Heart right ventricle (tissue), 16 donors: Measurements from ENCODE around the gene SKA1. TPM values are rescaled to one million over a fixed set of nuclear protein-coding genes. Genes with fewer than 3 reads are reported as not detected.
"Not testable (repeated sequence)": the region's sequence is repeated elsewhere in the genome, so short reads cannot be mapped to it uniquely, and the experiment has no call there.

ENCODE experiments used
- ATAC-seq, 8 donors: fragments of 200-7000 bp; cut with Tn5 transposase; one replicate each; pipeline ENCODE4 v1.9.1; 2020; ENCODE audit warnings: mild to moderate bottlenecking in 8 of 8, moderate library complexity in 8 of 8, moderate number of reproducible peaks in 1 of 8
- DNase-seq, 2 donors: peaks; one replicate each; pipeline ENCODE4 v3.0.0-alpha.2; 2020
- H3K27ac ChIP-seq, 10 donors: fragments of 200-600 bp; sonication (generic) in 2 of 10; one replicate each; pipeline versions ENCODE4 v1.5.0 to v1.8.0; 2020 to 2022; ENCODE audit warnings: mild to moderate bottlenecking in 3 of 10
- H3K27me3 ChIP-seq, 7 donors: fragments of 200-600 bp; one replicate each; pipeline ENCODE4 v1.8.0; 2021 to 2022; ENCODE audit warnings: mild to moderate bottlenecking in 2 of 7
- H3K36me3 ChIP-seq, 9 donors: fragments of 200-600 bp; sonication (generic) in 1 of 9; one replicate each; pipeline versions ENCODE4 v1.5.0 to v1.8.0; 2020 to 2022; ENCODE audit warnings: mild to moderate bottlenecking in 2 of 9
- H3K4me1 ChIP-seq, 9 donors: fragments of 200-600 bp; sonication (generic) in 1 of 9; one replicate each; pipeline versions ENCODE4 v1.5.0 to v1.8.0; 2020 to 2022; ENCODE audit warnings: mild to moderate bottlenecking in 4 of 9
- H3K4me3 ChIP-seq, 10 donors: fragments of 200-600 bp; sonication (generic) in 2 of 10; one replicate each; pipeline versions ENCODE4 v1.5.0 to v1.8.0; 2020 to 2022; ENCODE audit warnings: mild to moderate bottlenecking in 7 of 10, moderate library complexity in 2 of 10
- H3K9me3 ChIP-seq, 11 donors: fragments of 200-600 bp in 10 of 11; sonication (generic) in 2 of 11; one replicate each; pipeline versions ENCODE4 v1.5.0 to v1.8.0; 2013 to 2022; ENCODE audit warnings: mild to moderate bottlenecking in 2 of 11, control low read depth in 1 of 11, moderate library complexity in 1 of 11
- WGBS, 2 donors: extraction: QIAGEN DNeasy Blood & Tissue Kit; methylation state at CpG; one replicate each; pipeline ENCODE4 v1.1.7; 2013; ENCODE audit warnings: inconsistent platforms in 1 of 2; 5-methylcytosine and 5-hydroxymethylcytosine counted together
- intact Hi-C, 10 donors: fragments of 100-400 bp; cut with DNase I; formaldehyde crosslinking; loops; one replicate each; pipeline versions ENCODE4 v1.11.1 to v1.14.2; 2022
- polyA plus RNA-seq, 2 donors: library from polyadenylated mRNA; stranded (reverse); fragments of 200-250 nt; gene quantifications; one replicate each; pipeline ENCODE4 v1.2.3, GENCODE V29; 2013
- total RNA-seq, 10 donors: library from RNA; stranded (reverse); fragmentation: NEBNext Ultra II Directional in 3 of 10; extraction: Animal tissue kit (Norgen Biotek cat#: 25700) in 3 of 10; gene quantifications; one replicate each; pipeline versions ENCODE4 v1.2.1 to v1.2.4, GENCODE V29; 2021 to 2023
- TF ChIP-seq, protein P1 (sequence below), 9 donors: fragments of 200-600 bp; sonication (generic) in 2 of 9; IDR thresholded peaks; one replicate each; pipeline versions ENCODE4 v1.5.0 to v1.8.0; 2021 to 2022; ENCODE audit warnings: antibody characterized with exemption in 9 of 9, mild to moderate bottlenecking in 5 of 9, moderate library complexity in 1 of 9
- donor health status: Arrhythmogenic right ventricular cardiomyopathy.
- donor health status: ischemic (EF 13 %, LVEDD 7.1; RV severe dilation, severe dysfunction).
- donor health status: healthy with polysubstance abuse.
- donor health status: DM: no; HTN: yes; CAD: no.
- donor health status: DM: no; HTN: no; CAD: no.
- donor health status: ischemic (EF 25% LVEDD 6.9; RV normal size, moderate dysfunction).
- donor health status: ischemic (EF 25% LVEDD 5.7; RV mildly dilated, moderate dysfunction).
- donor health status: healthy.
- donor health status: DM: yes; HTN: yes; CAD: no.
- donor health status: Ischemic cardiomyopathy.
- donor health status: ischemic (EF 35%, LVEDD 5.7; RV mildly dilated, moderate dysfunction).
- donor health status: nonischemic (EF 11% LVEDD 7.7; RV severe dilation, severe dysfunction).
- donor health status: DM: yes; HTN: yes; CAD: no.
- donor health status: PGD.
- donor health status: ischemic (EF 29% LVEDD 5.4; RV normal size, mild dysfunction).
- donor health status: nonischemic (EF 23%, LVEDD 6.1; RV moderate dilation, normal function).

The SKA1 gene
- total and polyA plus RNA-seq, 12 donors: 0.12 to 1.9 (median 0.29) TPM

- no peaks in the 10 kb centered on the region for H3K9me3 ChIP-seq
- DNase-seq (no peak), ATAC-seq (peak in 2 of 8 donors; percentile 37 to 43)
- intact Hi-C loops: no loop called here
- peaks cover 0 to 5% (median 0%) of the 10 kb centered on the region in 9 donors for H3K4me1 ChIP-seq
- TF ChIP-seq, protein P1, sequence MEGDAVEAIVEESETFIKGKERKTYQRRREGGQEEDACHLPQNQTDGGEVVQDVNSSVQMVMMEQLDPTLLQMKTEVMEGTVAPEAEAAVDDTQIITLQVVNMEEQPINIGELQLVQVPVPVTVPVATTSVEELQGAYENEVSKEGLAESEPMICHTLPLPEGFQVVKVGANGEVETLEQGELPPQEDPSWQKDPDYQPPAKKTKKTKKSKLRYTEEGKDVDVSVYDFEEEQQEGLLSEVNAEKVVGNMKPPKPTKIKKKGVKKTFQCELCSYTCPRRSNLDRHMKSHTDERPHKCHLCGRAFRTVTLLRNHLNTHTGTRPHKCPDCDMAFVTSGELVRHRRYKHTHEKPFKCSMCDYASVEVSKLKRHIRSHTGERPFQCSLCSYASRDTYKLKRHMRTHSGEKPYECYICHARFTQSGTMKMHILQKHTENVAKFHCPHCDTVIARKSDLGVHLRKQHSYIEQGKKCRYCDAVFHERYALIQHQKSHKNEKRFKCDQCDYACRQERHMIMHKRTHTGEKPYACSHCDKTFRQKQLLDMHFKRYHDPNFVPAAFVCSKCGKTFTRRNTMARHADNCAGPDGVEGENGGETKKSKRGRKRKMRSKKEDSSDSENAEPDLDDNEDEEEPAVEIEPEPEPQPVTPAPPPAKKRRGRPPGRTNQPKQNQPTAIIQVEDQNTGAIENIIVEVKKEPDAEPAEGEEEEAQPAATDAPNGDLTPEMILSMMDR (IDR thresholded peaks at IDR 0.05): no peak
- peaks cover 0 to 27% (median 0%) of the 10 kb centered on the region in 7 donors for H3K27me3 ChIP-seq
- H3K4me3 ChIP-seq: no peak overlapping the region
- WGBS, 2 donors: 59 to 61% methylated on average over 4 of the region's 4 CpGs
- no peak overlapping the region for H3K27ac ChIP-seq
- H3K36me3 ChIP-seq: no peaks in the 10 kb centered on the region
Observed at GRCh38 chr18:50410008-50410407, 35.2 kb downstream of the SKA1 start.

GRCh38 chr18:50410894-50411293 lies 36.0 kb downstream of the SKA1 start:
- peak in 5 of 8 donors; percentile 65 to 93 (median 86) for ATAC-seq
- H3K27me3 ChIP-seq: peaks cover 0 to 18% (median 0%) of the 10 kb centered on the region in 7 donors
- WGBS, 2 donors: 21 to 26% methylated on average over 1 of the region's 1 CpG

DNA sequence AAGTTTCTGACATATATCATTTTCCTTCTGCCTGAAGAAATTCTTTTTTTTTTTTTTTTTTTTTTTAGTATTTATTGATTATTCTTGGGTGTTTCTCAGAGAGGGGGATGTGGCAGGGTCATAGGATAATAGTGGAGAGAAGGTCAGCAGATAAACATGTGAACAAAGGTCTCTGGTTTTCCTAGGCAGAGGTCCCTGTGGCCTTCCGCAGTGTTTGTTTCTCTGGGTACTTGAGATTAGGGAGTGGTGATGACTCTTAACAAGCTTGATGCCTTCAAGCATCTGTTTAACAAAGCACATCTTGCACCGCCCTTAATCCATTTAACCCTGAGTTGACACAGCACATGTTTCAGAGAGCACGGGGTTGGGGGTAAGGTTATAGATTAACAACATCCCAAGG lies 42.0 kb downstream of the SKA1 start:
- not testable (repeated sequence) for H3K4me1 ChIP-seq, H3K4me3 ChIP-seq, DNase-seq

More at GRCh38 chr18:50410894-50411293, 36.0 kb downstream of the SKA1 start:
- Histone ChIP-seq H3K4me3 (no peak overlapping the region), H3K36me3 (no peaks in the 10 kb centered on the region), H3K9me3 (no peaks in the 10 kb centered on the region), H3K4me1 (peaks cover 0 to 5% (median 0%) of the 10 kb centered on the region in 9 donors), H3K27ac (peak overlapping the region in 4 of 10 donors; percentile 29 to 64 (median 52))
- intact Hi-C loops: no loop called here
- DNase-seq: no peak
- TF ChIP-seq, protein P1 (IDR thresholded peaks at IDR 0.05): no peak

DNA sequence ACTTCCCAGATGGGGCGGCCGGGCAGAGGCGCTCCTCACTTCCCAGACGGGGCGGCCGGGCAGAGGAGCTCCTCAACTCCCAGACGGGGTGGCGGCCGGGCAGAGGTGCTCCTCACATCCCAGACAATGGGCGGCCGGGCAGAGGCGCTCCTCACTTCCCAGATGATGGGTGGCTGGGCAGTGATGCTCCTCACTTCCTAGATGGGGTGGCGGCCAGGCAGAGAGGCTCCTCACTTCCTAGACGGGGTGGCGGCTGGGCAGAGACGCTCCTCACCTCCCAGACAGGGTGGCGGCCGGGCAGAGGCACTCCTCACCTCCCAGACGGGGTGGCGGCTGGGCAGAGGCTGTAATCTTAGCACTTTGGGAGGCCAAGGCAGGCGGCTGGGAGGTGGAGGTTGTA lies 42.9 kb downstream of the SKA1 start:
- 93 to 97% methylated on average over 20 to 21 of the region's 21 CpGs for WGBS, 2 donors
- H3K27me3 ChIP-seq, H3K4me3 ChIP-seq, DNase-seq, intact Hi-C loops, ATAC-seq, H3K27ac ChIP-seq, H3K36me3 ChIP-seq: not testable (repeated sequence)
- H3K9me3 ChIP-seq: peaks cover 0 to 13% (median 0%) of the 10 kb centered on the region in 11 donors
- H3K4me1 ChIP-seq: peaks cover 0 to 11% (median 0%) of the 10 kb centered on the region in 9 donors

More for the DNA sequence above, 42.0 kb downstream of the SKA1 start:
- intact Hi-C loops, H3K27me3 ChIP-seq, H3K36me3 ChIP-seq, ATAC-seq, H3K27ac ChIP-seq: not testable (repeated sequence)
- WGBS, 2 donors: 31 to 64% methylated on average over 2 to 3 of the region's 3 CpGs
- H3K9me3 ChIP-seq: peaks cover 0 to 13% (median 0%) of the 10 kb centered on the region in 11 donors

DNA sequence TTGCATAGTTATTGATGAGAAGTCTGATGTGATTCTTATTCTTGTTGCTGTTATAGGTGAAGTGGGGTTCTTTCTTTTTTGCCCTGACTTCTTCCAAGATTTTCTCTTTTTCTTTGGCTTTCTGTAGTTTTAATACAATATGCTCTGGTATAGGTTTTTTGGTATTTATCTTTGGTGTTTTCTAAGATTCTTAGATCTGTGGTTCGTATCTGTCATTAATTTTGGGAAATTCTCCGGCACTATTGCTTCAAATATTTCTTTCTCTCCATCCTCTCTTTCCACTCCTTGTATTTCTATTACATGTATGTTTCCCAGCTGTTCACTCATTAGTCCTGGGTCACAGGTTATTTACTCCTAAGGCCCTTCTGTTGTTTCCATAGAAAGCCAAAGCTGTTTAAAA lies 43.8 kb downstream of the SKA1 start:
- H3K4me3 ChIP-seq: no peak overlapping the region
- DNase-seq (no peak), ATAC-seq (no peak)
- H3K27me3 ChIP-seq: no peaks in the 10 kb centered on the region
- 90 to 97% methylated on average over 2 of the region's 2 CpGs for WGBS, 2 donors
- TF ChIP-seq, protein P1 (IDR thresholded peaks at IDR 0.05): no peak
- peaks cover 0 to 13% (median 0%) of the 10 kb centered on the region in 11 donors for H3K9me3 ChIP-seq
- intact Hi-C loops: no loop called here
- peaks cover 0 to 12% (median 2%) of the 10 kb centered on the region in 9 donors for H3K4me1 ChIP-seq
- H3K27ac ChIP-seq: no peak overlapping the region
- H3K36me3 ChIP-seq: no peaks in the 10 kb centered on the region
